GM12865 (cell line): ENCODE data around the gene TCF7L2.
A peak's percentile ranks its signal among the peaks of the same experiment; 100 is the strongest.

Experiments used
- DNase-seq: peaks from one replicate; pipeline ENCODE4 v3.0.0; 2010; ENCODE audit warnings: low read depth
- H3K4me3 ChIP-seq: 2 replicates; pipeline ENCODE4 v1.5.1; 2011; ENCODE audit warnings: mild to moderate bottlenecking, low read depth, low read length, control low read depth
- CTCF ChIP-seq: IDR thresholded peaks from 2 replicates; pipeline ENCODE4 v1.5.1; 2011; ENCODE audit warnings: low read length, control low read depth, low read depth, inconsistent platforms; ENCODE audit not compliant: insufficient read depth; ENCODE audit errors: missing control alignments

Gene TCF7L2

GRCh38 chr10:113165673-113166072 lies 215.6 kb downstream of the TCF7L2 start:
- no peak for DNase-seq
- no peak overlapping the region for H3K4me3 ChIP-seq
- no peak for TF ChIP-seq CTCF

- no peak for TF ChIP-seq CTCF
- DNase-seq = no peak
- no peak overlapping the region for H3K4me3 ChIP-seq
Measured at GRCh38 chr10:113167702-113168101, 217.7 kb downstream of the TCF7L2 start.

GRCh38 chr10:113168584-113168983 lies 218.5 kb downstream of the TCF7L2 start:
- no peak for DNase-seq
- no peak overlapping the region for H3K4me3 ChIP-seq
- TF ChIP-seq CTCF = no peak

- H3K4me3 ChIP-seq = no peak overlapping the region
- TF ChIP-seq CTCF = no peak
- no peak for DNase-seq
Measured at GRCh38 chr10:113169111-113169510, 219.1 kb downstream of the TCF7L2 start.

- DNase-seq = peak; percentile 79
- no peak for TF ChIP-seq CTCF
Measured at GRCh38 chr10:113169853-113170460, 219.9 kb downstream of the TCF7L2 start.

GRCh38 chr10:113171662-113172061 lies 221.6 kb downstream of the TCF7L2 start:
- TF ChIP-seq CTCF = no peak
- DNase-seq = no peak
- no peak overlapping the region for H3K4me3 ChIP-seq

More at GRCh38 chr10:113169853-113170460, 219.9 kb downstream of the TCF7L2 start:
- no peak overlapping the region for H3K4me3 ChIP-seq

GRCh38 chr10:113175176-113175575 lies 225.1 kb downstream of the TCF7L2 start:
- H3K4me3 ChIP-seq = no peak overlapping the region
- TF ChIP-seq CTCF = no peak
- DNase-seq = no peak
